Ovary (tissue), 3 donors: ENCODE results near the gene CCDC80.

ENCODE experiments used
- POLR2A ChIP-seq: fragments of 450-650 bp; IDR thresholded peaks from one replicate; pipeline ENCODE4 v1.6.1; 2017; ENCODE audit warnings: antibody characterized with exemption, mild to moderate bottlenecking, moderate library complexity
- TF ChIP-seq, protein P1 (sequence below), 3 donors: fragments of 450-650 bp in 2 of 3; fragments of 200-600 bp in 1 of 3; IDR thresholded peaks; one replicate each; pipeline versions ENCODE4 v1.5.1 to v1.8.0; 2016 to 2022; ENCODE audit warnings: antibody characterized with exemption in 3 of 3, mild to moderate bottlenecking in 1 of 3
- donor health status: DM: no; HTN: no; CAD: no.

GRCh38 chr3:112688085-112688769 lies 47.3 kb upstream of the CCDC80 start:
- TF ChIP-seq POLR2A = no peak
- TF ChIP-seq, protein P1, sequence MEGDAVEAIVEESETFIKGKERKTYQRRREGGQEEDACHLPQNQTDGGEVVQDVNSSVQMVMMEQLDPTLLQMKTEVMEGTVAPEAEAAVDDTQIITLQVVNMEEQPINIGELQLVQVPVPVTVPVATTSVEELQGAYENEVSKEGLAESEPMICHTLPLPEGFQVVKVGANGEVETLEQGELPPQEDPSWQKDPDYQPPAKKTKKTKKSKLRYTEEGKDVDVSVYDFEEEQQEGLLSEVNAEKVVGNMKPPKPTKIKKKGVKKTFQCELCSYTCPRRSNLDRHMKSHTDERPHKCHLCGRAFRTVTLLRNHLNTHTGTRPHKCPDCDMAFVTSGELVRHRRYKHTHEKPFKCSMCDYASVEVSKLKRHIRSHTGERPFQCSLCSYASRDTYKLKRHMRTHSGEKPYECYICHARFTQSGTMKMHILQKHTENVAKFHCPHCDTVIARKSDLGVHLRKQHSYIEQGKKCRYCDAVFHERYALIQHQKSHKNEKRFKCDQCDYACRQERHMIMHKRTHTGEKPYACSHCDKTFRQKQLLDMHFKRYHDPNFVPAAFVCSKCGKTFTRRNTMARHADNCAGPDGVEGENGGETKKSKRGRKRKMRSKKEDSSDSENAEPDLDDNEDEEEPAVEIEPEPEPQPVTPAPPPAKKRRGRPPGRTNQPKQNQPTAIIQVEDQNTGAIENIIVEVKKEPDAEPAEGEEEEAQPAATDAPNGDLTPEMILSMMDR (IDR thresholded peaks at IDR 0.05) = no peak
